Urothelium cell line (cell line): Measurements from ENCODE around the gene NPW.
A peak's percentile ranks its signal among the peaks of the same experiment; 100 is the strongest.

Experiments
- DNase-seq: peaks from one replicate; pipeline ENCODE4 v3.0.0; 2011; ENCODE audit warnings: low spot score, mixed read lengths
- FAIRE-seq: peaks from 2 replicates; lab custom pipeline; 2011; peaks lifted over from hg19 to GRCh38; lab: Jason Lieb, UNC

The NPW gene

GRCh38 chr16:2047330-2048115, 27.9 kb downstream of the NPW start, which contains the start of the genes NTHL1 and TSC2:
Gene NTHL1 (minus strand): TSS chr16:2047834. CDS start chr16:2047823, 11 bp downstream.
Gene TSC2 (plus strand): TSS chr16:2047985. CDS start chr16:2048616, 631 bp downstream.
- DNase-seq (peak; percentile 99), FAIRE-seq (peak; percentile 53)

- DNase-seq: no peak
- no peak for FAIRE-seq
Measured at GRCh38 chr16:2048116-2048543, 28.5 kb downstream of the NPW start.

- FAIRE-seq: no peak
- no peak for DNase-seq
Measured at GRCh38 chr16:2053211-2053610, 33.6 kb downstream of the NPW start.

- no peak for DNase-seq
- FAIRE-seq: no peak
Measured at GRCh38 chr16:2053897-2054296, 34.3 kb downstream of the NPW start.

GRCh38 chr16:2054543-2055245, 35.1 kb downstream of the NPW start:
- no peak for FAIRE-seq

GRCh38 chr16:2056077-2056476, 36.5 kb downstream of the NPW start:
- no peak for FAIRE-seq
- DNase-seq: no peak

More at GRCh38 chr16:2054543-2055245, 35.1 kb downstream of the NPW start:
- DNase-seq: no peak

- no peak for FAIRE-seq
- no peak for DNase-seq
Measured at GRCh38 chr16:2056681-2057407, 37.3 kb downstream of the NPW start.

GRCh38 chr16:2057438-2057837, 37.9 kb downstream of the NPW start:
- no peak for FAIRE-seq

GRCh38 chr16:2058420-2058819, 38.8 kb downstream of the NPW start:
- DNase-seq: no peak
- no peak for FAIRE-seq

More at GRCh38 chr16:2057438-2057837, 37.9 kb downstream of the NPW start:
- DNase-seq: no peak

- DNase-seq: no peak
- no peak for FAIRE-seq
Measured at GRCh38 chr16:2058872-2059271, 39.3 kb downstream of the NPW start.

- DNase-seq: no peak
- no peak for FAIRE-seq
Measured at GRCh38 chr16:2060346-2060745, 40.8 kb downstream of the NPW start.

- no peak for DNase-seq
- no peak for FAIRE-seq
Measured at GRCh38 chr16:2061023-2061422, 41.4 kb downstream of the NPW start.

GRCh38 chr16:2061526-2061925, 41.9 kb downstream of the NPW start:
- FAIRE-seq: no peak
- DNase-seq: no peak

GRCh38 chr16:2062801-2063200, 43.2 kb downstream of the NPW start:
- FAIRE-seq (no peak), DNase-seq (no peak)

GRCh38 chr16:2063861-2064260, 44.3 kb downstream of the NPW start:
- no peak for DNase-seq
- no peak for FAIRE-seq

- FAIRE-seq: no peak
- no peak for DNase-seq
Measured at GRCh38 chr16:2064368-2064945, 44.9 kb downstream of the NPW start.

- no peak for DNase-seq
Measured at GRCh38 chr16:2066139-2066538, 46.6 kb downstream of the NPW start.

More at GRCh38 chr16:2066139-2066538, 46.6 kb downstream of the NPW start:
- FAIRE-seq: no peak
